ENCODE data around the gene SDC3.

DNA sequence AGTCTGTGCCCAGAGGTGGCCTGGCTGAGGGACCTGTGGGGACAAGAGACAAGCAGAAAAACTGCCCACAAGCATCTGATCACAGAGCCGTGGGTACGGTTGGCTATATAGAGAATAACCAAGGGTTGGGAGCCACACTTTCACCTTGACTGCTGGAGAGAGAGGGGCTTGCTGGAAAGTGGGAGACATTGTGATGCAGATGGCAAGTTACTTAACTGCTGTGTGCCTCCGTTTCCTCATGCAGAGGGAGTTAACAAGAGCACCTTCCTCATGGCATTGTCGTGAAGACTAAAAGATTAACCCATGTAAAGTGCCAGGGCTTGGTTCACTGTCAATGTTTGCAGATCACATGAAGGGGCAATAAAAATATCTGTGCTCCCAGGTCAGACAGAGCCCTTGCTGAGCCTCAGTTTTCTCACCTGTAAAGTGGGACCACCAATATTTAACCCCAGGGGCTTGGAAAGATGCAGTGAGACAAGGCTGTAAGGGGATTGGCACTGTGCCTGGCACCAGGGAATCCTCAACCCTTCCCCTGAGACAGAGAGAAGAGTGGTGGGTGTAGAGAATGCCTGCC lies 52.8 kb downstream of the SDC3 start:
- TF ChIP-seq, protein P1, sequence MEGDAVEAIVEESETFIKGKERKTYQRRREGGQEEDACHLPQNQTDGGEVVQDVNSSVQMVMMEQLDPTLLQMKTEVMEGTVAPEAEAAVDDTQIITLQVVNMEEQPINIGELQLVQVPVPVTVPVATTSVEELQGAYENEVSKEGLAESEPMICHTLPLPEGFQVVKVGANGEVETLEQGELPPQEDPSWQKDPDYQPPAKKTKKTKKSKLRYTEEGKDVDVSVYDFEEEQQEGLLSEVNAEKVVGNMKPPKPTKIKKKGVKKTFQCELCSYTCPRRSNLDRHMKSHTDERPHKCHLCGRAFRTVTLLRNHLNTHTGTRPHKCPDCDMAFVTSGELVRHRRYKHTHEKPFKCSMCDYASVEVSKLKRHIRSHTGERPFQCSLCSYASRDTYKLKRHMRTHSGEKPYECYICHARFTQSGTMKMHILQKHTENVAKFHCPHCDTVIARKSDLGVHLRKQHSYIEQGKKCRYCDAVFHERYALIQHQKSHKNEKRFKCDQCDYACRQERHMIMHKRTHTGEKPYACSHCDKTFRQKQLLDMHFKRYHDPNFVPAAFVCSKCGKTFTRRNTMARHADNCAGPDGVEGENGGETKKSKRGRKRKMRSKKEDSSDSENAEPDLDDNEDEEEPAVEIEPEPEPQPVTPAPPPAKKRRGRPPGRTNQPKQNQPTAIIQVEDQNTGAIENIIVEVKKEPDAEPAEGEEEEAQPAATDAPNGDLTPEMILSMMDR (IDR thresholded peaks at IDR 0.05; ENCODE audit: insufficient read depth, low read length): no peak
- TF ChIP-seq GABPA (IDR thresholded peaks at IDR 0.05; ENCODE audit: low read depth) (no peak), SPI1 (IDR thresholded peaks at IDR 0.05; ENCODE audit: borderline replicate concordance, low read depth) (no peak)
- TF ChIP-seq, protein P2, sequence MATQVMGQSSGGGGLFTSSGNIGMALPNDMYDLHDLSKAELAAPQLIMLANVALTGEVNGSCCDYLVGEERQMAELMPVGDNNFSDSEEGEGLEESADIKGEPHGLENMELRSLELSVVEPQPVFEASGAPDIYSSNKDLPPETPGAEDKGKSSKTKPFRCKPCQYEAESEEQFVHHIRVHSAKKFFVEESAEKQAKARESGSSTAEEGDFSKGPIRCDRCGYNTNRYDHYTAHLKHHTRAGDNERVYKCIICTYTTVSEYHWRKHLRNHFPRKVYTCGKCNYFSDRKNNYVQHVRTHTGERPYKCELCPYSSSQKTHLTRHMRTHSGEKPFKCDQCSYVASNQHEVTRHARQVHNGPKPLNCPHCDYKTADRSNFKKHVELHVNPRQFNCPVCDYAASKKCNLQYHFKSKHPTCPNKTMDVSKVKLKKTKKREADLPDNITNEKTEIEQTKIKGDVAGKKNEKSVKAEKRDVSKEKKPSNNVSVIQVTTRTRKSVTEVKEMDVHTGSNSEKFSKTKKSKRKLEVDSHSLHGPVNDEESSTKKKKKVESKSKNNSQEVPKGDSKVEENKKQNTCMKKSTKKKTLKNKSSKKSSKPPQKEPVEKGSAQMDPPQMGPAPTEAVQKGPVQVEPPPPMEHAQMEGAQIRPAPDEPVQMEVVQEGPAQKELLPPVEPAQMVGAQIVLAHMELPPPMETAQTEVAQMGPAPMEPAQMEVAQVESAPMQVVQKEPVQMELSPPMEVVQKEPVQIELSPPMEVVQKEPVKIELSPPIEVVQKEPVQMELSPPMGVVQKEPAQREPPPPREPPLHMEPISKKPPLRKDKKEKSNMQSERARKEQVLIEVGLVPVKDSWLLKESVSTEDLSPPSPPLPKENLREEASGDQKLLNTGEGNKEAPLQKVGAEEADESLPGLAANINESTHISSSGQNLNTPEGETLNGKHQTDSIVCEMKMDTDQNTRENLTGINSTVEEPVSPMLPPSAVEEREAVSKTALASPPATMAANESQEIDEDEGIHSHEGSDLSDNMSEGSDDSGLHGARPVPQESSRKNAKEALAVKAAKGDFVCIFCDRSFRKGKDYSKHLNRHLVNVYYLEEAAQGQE (IDR thresholded peaks at IDR 0.05; ENCODE audit: insufficient replicate concordance, low read depth): no peak

Measured in HL-60 (cell line).